Prostate gland (tissue), 2 donors: ENCODE results near the gene KCNQ5.

Experiments used
- POLR2AphosphoS5 ChIP-seq: sonication (generic); formaldehyde crosslinking; IDR thresholded peaks from one replicate; pipeline ENCODE4 v1.6.1; 2017; ENCODE audit warnings: antibody characterized with exemption
- TF ChIP-seq, protein P1 (sequence below), 4 experiments: fragments of 200-600 bp in 2 of 4; fragments of 450-650 bp in 2 of 4; sonication (generic) in 2 of 4; IDR thresholded peaks; 1 replicate in 3 of 4; 2 replicates in 1 of 4; pipeline ENCODE4 v1.5.1; 2016 to 2019; ENCODE audit warnings: antibody characterized with exemption in 4 of 4, mild to moderate bottlenecking in 2 of 4, moderate library complexity in 2 of 4

DNA sequence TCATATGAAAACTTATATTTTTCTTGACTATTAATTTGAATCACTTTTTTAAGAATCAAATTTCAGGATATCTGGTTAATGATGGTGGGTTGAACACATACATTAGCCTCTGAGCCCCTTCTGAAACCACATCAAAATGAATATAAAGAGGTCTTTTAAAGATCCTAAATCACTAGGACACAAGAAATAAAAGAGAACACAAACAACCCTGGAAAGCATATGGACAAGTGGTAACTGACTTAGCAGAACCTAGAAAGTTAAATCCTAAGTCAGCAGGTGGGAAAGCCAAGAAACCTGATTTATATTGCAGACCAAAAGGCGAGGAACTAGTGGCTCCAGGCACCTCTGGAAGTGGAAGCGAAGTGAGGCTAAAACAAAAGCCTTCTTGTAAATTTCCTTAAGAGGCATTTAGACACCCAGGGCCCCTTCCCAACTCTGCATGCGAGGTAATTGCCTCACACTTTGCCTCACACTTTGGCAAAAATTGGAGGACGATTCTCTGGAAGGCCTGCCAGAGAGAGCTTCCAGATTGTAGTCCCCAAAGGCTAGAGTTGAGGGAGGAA lies 309.5 kb downstream of the KCNQ5 start:
- TF ChIP-seq, protein P1, sequence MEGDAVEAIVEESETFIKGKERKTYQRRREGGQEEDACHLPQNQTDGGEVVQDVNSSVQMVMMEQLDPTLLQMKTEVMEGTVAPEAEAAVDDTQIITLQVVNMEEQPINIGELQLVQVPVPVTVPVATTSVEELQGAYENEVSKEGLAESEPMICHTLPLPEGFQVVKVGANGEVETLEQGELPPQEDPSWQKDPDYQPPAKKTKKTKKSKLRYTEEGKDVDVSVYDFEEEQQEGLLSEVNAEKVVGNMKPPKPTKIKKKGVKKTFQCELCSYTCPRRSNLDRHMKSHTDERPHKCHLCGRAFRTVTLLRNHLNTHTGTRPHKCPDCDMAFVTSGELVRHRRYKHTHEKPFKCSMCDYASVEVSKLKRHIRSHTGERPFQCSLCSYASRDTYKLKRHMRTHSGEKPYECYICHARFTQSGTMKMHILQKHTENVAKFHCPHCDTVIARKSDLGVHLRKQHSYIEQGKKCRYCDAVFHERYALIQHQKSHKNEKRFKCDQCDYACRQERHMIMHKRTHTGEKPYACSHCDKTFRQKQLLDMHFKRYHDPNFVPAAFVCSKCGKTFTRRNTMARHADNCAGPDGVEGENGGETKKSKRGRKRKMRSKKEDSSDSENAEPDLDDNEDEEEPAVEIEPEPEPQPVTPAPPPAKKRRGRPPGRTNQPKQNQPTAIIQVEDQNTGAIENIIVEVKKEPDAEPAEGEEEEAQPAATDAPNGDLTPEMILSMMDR (IDR thresholded peaks at IDR 0.05): no peak
- no peak for TF ChIP-seq POLR2AphosphoS5
